NCI-H345 treated with DMSO at 0.1 percent for 48 hours (cell line): ENCODE measurements around the gene KSR2.

ENCODE experiments used
- DNase-seq: peaks from one replicate; lab custom pipeline; 2025; ENCODE audit not compliant: unreplicated experiment; lab: John Stamatoyannopoulos, UW

The KSR2 gene

DNA sequence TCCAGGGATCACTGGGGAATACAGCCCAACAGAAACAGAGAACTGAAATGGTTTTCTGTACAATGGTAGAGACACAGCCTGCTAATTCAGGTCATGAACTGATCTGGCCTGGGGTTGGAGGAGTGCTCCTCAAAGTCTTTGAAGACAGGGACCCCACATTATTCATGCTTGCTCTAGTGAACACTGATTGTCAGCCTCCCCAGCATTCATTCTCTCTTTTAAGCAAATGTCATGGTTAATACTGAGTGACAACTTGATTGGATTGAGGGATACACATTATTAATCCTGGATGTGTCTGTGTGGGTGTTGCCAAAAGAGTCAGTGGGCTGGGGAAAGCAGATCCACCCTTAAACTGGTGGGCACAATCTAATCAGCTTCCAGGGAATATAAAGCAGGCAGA lies 319.0 kb downstream of the KSR2 start:
- no peak for DNase-seq

DNA sequence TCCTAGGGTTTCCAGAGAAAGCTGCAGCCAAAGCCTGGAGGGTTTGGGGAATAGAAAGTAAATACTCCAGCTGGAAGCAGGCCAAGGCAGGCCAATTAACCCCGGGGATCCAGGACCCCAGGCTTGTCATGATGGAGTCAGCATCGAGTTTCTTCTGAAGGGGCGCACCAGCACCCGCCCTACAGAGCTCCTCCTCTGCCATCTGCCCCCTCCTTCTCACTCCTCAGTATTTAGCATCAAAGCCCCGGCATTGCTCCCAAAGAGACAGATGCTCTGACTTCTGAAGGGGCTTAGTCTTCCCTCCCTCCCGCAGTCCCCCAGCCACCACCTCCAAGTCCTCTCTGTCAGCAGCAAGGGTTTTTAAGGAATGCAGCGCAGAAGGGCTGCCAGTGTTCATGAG lies 322.3 kb downstream of the KSR2 start:
- peak; percentile 81 for DNase-seq

DNA sequence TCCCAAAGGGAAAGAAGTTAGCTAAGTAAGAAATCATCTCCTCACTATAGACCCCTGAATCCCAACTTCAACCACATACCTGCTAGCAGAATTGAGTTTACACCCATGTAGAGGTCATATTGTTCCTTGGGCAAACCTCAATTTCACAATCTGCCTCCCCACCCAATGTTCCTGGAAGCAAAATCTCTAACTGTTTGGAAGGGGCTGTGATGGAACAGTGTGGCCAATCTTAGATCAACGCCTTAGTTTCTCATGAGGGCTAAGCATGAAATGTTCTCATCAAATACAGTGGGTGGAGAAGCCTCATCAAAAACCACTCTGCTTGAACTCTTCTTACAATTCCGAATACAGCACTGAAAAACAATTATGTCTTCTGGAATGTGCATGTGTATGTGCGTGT lies 323.3 kb downstream of the KSR2 start:
- no peak for DNase-seq

DNA sequence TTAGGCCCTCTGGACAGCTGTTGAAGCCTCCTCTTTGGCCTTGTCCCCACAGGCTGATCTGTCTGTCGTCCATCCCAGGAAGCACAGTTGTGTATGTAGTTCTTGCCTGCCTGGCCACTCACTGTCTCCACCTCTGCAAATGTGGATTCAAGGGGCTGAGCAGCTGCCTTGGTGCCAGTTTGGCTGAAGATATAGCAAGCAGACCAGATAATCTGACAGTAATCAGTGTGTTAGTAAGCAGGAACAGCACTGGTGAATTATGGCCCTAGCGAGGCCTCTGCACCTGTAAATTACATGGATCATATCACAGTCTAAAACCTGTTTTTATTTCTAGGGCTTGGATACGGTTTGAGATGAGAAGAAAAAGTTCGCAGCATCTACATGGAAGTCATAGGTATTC lies 324.8 kb downstream of the KSR2 start:
- DNase-seq: no peak

DNA sequence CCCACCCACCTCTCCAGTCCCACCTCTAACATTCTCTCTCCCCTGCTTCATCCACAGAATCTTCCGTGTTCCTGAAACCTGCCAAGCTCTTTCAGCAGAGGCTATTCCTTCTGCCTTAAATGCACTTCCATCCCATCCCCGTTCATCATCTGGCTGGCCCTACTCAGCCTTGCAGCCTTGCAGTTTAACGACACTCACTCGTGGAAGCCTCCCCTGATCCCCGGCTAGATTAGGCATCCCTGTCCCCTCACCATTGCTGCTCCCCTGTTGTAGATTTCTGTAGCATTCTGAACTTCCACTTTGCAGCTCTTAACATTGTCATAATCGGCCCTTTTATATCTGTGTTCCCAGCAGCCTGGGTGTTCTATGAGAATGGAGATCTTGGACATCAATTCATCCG lies 326.9 kb downstream of the KSR2 start:
- DNase-seq: no peak

DNA sequence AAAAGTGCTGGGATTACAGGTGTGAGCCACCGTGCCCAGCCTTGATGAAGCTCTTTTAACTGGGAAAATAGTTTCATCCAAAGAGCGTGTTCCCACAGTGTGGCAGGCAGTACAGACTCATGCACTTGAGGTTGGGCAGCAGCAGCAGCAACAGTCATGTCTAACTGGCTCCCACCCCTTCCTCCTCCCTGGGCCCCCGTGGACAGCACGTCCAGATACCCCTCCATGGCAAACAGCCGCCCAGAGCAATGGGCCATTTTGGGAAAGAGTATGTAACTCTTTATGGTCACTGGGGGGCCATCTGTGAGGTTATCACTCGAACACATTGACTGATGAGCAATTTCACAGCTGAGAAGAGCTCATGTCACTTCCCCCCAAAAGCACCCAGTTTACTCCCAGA lies 328.3 kb downstream of the KSR2 start:
- no peak for DNase-seq

DNA sequence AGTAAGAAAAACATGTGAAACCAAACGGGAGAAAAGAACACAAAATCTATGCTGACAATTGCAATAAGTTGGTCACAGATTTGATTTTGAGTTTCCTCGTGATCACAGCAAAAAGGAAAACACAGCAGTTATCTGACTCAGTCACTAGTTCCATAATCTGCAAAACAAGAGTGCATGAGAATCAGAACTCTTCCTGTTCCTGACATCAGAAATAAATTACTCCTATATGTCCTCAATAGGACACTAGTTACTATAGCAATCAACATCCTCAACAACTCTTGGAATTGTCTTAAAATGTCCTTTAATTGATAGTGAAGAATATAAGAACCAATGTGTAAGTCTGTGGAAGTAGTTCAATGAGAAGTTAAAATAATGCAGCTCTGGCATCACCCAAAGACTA lies 339.3 kb downstream of the KSR2 start:
- no peak for DNase-seq

DNA sequence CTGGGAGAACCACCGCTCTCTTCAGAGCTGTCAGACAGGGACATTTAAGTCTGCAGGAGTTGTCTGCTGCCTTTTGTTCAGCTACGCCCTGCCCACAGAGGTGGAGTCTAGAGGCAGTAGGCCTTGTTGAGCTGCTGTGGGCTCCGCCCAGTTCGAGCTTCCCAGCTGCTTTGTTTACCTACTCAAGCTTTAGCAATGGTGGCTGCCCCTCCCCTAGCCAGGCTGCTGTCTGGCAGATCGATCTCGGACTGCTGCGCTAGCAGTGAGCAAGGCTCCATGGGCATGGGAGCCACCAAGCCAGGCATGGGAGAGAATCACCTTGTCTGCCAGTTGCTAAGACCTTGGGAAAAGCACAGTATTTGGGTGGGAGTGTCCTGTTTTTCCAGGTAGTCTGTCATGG lies 340.1 kb downstream of the KSR2 start:
- peak; percentile 14 for DNase-seq

DNA sequence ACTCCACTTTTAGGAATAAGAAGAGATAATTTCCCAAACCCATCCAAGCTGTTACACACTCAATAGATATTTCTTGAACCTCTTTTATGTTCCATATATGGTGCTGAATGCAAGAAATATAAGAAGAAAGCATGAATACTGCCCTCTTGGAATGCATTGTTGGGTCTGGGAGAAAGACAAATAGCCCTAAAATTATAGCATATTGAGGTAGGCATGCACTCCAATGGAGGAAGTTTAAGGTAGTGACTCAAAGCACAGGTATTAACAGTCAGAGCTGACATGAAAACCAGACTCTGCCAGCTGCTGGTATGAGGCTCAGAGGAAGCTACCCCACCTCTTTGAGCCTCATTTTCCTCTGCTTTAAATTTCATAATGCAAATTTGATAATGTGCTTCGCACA lies 346.0 kb downstream of the KSR2 start:
- DNase-seq: no peak

DNA sequence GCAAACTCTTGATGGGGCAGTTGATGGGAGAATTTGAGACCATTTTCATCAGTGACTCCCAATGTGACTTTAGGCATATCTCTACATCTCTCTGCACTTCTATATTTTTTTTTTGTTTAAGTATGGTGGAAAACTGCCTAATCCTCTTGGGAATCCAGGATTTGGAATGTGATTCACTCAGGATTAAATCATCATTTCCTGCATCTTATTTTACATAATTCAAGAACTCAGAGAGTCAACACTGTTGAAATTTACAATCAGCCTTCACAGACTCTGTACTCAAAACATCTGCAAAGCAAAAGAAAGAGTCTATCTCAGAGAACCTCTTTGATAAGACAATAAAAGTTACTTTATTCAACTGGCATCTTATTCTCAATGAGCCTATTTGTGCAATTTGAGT lies 346.7 kb downstream of the KSR2 start:
- no peak for DNase-seq

DNA sequence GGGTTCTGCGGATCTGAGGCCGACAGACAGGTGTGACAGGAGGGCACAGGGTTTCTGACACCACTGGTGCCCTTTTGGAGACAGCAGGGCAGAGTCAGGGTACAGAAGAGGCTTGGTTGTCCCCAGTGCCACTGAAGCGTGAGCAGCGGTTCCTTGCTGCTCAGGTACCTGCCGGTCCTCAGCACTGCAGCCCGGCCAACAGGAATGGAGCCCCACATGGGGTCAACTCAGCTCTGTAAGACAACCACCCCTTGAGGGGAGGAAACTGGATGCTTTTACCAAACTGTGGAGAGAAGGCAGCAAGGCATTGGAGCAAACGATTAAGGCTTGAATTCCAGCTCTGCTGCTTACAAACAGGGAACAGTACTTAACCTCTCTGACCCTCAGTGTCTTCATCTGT lies 361.0 kb downstream of the KSR2 start:
- no peak for DNase-seq

DNA sequence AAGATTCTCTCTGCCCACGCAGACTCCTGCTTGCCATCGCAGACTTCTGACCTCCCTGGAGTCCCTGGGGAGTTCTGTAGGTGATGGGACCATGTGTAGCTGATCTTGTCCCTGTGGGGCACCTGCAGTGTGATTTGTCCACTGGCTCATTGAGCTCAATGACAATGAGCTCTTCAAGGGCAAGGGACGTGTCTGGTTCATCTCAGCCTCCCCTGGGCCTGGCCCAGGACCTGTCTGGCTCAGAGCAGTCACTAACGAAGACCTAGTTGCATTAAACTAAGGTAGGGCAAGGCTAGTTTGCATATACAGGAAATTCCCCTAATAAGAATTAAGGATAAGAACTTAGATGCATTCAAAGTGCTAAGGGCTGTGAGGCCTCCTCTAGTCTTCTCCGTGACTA lies 361.8 kb downstream of the KSR2 start:
- DNase-seq: no peak

DNA sequence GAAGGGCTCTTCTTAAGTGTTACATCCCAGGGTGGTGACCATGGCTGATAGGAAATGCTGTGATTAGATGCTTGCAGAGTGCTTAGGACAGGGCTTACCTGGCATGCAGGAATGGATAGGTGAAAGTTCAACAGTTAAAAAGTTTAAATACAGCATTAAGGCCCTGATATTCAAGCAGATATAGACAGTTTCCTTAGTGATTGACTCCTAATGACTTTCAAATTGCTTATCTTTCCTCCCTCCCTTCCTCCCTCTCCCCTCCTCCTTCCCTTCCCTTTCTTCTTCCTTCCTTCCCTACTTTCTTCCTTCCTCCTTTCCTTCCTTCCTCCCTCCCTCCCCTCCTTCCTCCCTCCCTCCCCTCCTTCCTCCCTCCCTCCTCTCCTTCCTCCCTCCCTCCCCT lies 362.8 kb downstream of the KSR2 start:
- no peak for DNase-seq

DNA sequence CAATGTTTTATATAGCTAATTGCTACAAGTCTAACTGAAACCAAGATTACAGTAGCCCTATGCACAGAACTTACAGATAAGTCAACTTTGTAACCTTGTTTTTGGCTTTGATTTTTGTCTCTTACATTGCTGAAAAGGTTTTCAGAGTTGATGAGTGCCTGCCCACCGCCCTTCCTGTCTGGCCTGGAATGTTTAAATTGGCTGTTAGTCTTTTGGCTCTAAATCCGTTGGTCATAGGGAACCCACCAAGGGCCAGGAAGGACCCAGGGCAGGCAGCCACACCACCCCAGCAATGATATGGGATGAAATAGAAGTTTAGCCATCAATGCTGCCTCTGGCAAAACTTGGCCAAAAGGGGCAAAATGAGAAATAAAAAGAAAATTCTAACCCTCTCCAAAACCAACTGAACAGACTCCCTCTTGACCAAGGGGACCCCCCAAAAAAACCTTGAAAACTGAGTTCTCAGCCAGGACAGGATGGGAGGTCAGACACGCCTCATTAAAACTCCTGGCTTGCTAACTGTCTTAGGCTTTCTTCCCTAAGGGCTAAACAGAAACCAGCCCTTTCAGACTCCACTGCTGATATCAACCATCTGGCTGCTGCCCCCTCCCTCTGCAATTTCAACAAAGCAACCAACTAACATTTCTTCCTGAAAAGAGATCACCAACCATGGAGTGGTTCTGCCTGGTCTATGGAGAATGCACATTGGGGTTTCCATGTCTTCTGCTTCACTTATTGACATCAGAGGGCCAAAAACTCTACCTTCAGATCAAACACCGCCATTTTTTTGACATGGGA lies 365.3 kb downstream of the KSR2 start:
- no peak for DNase-seq

DNA sequence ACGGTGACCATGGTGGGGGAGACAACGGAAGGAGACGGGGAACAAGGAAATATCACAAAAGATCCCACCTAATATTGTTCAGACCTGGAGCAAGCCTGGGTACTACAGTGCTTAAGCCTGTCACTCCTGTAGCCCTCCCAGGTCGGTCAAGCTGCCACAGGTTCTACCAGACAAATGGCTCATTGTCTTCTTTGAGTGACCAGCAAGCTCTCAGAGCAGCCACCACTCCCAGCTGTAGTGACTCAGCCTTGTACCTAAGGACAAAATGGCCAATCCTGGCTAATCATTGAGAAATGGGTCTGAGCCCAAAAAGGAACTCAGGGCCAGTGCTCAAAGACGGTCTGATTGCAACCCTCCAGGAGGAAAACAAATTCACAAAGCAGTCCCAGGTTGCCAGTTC lies 368.9 kb downstream of the KSR2 start:
- no peak for DNase-seq

DNA sequence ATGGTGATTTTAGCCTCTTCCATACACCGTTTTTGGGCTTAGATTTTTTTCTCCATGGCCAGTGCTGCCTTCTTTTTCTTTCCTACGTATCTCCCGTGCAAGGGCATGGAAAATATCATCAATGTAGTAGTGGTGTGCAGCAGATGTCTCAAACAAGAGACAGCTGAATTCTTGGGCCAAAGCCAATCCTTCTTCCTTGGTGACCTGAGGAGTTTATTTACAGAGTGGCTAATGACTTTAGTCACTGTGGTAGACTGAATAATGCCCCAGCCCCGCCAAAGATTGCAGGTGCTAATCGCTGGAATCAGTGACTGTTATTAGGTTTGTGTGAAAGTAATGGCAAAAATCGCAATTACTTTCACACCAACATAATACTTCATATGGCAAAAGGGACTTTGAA lies 371.8 kb downstream of the KSR2 start:
- peak; percentile 77 for DNase-seq

DNA sequence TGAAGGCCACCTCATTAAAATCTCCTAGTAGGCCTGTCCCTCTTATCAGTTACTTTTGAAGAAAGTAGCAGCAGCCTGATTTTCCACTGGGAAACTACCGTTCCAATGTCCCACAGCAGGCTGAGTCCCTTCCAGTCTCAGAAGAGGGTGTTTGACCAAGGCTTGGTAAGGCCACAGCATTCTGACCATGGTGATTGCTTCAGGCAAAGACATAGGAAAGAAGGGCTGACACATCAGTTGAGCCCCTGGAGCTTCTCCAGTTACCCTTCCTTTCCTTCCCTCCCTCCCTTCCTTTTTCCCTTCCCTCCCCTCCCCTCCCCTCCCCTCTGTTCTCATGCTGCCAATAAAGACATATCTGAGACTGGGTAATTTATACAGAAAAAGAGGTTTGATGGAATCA lies 373.0 kb downstream of the KSR2 start:
- DNase-seq: no peak

DNA sequence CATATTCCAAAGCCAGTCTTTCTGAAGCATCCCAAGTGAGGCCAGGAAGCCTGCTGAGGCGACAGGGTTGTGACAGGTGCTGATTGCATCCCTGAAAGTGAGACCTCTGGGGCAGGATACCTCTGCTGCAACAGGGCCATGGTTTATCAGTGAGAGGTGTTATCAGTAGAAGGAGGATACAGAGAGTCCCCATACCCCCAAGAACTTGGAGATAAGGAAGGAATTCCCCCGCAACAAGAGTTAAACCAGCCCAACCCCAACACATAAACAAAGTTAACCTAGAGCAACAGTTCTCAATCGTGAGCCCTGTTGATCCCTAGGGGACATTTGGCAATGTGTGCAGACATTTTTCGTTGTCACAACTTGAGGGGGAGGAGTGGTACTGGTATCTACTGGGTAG lies 374.3 kb downstream of the KSR2 start:
- no peak for DNase-seq

DNA sequence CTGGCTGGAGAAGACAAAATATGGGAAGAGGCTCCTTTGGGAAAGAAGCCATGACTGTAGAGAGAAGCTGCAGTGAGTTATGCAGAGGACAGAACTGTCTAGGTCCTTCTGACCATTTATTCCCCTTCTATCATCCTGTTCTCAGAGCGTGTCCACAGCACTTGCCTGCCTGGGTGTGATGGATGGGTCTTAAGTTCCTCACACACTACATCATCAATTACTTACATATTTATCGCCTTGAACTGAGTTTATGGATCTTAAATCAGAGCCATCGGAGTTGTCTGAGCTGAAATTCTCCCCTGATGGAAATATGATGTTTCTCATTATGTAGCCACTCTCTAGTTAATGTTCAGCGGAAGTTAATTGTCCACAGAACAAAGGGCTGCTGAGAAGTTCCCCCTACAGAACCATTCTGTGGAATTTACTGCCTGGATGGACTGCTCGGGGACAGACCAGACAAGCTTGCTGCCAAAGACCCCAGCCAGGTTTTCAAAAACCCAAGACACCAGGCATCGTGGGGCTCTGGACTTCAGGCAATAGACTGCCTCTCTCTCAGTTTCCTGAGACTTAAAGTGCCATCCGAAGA lies 374.9 kb downstream of the KSR2 start:
- no peak for DNase-seq

DNA sequence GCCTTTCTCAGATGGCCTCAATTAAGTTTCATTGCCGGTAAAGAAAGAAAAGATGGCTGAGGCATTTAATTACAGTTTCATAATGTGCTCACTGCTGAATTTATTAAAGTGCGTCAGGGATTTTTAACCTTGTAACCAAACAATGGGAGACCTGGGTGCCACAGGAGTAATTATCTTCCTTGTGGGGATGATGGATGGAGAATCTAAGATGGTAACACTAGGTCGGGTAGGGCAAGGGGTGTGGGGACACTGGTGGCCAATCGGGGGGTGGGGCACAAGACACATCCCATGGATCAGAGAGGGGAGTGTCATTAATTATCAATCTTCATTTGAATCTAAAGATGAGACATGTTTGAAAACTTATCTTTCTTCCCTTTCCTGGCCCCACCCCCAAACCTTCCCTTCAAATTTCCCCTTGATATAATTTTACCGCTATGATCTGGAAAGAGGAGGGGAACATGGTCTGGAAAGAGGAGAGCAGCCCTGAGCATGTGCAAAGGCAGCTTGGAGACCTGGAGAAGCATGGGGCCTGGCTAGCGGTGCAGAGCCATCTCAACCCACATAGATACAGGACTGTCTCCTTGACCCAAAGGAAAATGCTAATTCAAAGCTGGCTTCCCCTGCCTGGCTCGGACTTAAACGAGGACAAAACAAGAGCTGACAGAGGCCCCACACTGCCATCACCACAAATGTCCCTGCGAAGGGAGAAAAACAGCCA lies 376.0 kb downstream of the KSR2 start:
- no peak for DNase-seq

DNA sequence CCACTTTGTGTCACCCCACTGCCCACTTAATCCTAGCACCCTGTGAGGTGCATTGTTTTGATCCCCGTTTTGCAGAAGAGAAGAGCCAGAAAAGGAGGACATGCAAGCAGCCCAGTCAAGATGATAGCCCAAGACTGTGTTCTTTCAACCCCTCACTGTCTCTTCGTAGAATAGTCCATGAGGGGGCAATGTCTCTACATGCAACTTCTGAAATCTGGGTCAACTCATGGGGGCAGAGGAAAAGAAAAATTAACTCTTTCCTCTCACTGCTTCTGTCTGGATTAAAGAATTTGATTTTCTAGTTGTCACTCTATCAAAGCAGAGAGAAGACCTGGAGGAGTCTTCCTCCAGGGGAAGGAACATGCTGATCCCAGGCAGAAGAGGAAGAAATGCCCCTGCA lies 377.8 kb downstream of the KSR2 start:
- DNase-seq: no peak

DNA sequence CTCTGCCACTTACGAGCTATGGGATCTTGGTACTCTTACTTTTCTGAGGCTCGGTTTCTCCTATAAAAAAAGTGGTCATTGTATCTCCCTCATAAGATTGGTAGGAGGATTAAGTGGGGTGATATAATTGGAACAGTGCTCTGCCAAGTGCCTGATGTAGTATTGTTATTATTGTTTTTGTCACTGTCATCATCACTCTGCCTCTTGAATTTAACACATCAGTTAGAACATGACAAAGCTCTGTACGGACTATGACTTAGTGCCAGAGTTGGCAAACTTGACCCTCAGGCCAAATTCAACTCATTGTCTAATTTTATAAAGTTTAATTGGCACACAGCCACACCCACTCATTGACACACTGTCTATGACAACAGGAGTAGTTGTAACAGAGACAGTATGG lies 378.4 kb downstream of the KSR2 start:
- DNase-seq: no peak
